ENCODE data around the gene POLR1B. TPM values are rescaled to one million over a fixed set of nuclear protein-coding genes. Genes with fewer than 3 reads are reported as not detected.
"Not testable (repeated sequence)": the region's sequence is repeated elsewhere in the genome, so short reads cannot be mapped to it uniquely, and the experiment has no call there.

POLR1B gene
- total RNA-seq, 1 donor from 2014 or later: 28.8 TPM

DNA sequence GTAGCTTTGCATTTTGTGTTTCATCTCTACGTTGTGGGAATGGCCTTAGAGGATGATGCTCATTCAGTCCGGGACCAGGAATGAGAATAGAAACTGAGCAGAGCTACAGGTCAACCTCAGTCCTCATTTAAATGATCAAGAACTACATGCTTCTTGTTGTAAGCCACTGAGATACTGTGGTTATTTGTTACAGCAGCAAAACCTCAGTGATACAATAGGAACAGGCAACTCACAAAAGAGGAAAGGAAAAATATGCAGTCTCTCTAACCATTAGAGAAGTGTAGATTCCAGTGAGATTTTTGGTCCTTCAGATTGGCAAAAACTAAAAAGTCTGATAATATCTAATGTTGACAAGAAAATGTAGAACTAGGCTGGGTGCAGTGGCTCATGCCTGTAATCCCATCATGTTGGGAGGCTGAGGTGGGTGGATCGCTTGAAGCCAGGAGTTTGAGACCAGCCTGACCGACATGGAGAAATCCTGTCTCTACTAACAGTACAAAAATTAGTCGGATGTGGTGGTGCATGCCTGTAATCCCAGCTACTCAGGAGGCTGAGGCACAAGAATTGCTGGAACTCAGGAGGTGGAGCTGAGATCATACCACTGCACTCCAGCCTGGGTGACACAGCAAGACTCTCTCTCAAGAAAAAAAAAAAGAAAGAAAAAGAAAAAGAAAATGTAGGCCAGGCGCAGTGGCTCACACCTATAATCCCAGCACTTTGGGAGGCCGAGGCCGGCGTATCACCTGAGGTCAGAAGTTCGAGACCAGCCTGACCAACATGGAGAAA is 55.5 kb downstream of the POLR1B start:
- DNase-seq (ENCODE audit: low read depth, low spot score): no peak

DNA sequence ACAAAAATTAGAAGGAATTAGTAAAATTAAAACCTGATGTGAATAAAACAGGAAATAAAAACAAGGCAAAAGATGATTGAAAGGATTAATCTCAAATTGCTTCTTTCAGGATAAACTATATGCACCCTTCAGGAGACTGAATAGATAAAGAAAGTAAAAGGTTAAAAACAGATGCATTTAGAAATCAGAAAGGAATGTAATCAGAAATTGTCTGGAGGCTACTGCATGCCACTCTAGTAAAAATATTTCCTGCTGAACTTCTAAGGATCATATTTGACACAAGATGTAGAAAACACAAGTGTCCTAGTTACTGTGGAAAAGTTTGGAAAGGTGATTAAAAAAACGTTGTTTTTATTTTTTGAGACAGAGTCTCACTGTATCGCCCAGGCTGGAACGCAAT is 58.4 kb downstream of the POLR1B start:
- DNase-seq (ENCODE audit: low read depth, low spot score): no peak

DNA sequence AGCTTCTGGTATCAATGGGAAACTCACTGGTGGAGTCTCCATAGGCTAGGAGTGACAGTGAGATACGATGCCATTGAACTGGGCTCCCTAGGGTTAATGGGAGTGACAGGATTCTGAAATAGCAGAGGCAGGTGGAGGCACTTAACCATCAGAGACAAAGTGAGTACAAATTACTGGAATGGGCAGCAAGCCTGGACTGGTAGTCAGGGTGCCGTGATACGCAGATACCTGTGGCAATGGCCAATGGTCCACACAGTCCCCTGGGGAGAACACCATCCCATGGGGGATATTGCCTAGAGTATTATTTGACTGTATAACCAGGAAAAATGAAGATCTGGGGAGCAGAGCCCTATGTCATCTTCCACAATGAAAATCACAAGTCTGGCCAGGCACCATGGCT is 59.5 kb downstream of the POLR1B start:
- DNase-seq (ENCODE audit: low read depth, low spot score): no peak

DNA sequence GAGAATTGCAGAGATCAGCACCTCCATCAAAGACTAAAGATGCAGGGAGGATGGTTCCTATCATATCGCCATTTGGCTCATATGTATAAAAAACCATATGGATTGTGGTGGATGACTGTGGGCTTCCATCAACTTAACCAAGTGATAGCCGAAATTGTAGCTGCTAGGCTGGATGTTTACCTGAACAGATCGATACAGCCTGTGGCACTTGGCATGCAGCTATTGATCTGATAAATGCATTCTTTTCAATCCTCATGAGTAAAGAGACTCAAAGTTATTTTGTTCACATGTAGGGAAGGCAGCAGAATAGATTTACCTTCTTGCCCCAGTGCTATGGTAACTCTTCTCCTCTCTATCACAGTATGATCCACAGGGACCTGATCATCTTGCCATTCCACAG is 60.7 kb downstream of the POLR1B start:
- no peak for DNase-seq (ENCODE audit: low read depth, low spot score)

DNA sequence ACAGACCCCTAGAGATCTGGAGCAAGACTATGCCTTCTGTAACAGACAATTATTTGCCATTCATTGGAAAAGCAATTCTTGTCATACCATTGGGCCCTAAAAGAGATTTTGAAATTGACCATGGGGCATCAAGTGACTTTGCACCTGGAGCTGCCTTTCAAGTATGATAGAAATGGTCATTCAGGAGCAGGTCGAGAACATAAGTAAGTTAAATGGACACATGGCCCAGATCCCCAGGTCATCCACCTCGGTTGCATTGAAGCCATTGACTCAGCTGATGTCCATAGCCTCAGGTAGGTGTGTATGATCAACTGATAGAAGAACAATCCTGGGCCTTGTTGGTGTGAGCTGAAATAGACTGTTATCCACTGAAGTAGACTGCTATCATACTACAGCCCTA is 61.5 kb downstream of the POLR1B start:
- no peak for DNase-seq (ENCODE audit: low read depth, low spot score)

DNA sequence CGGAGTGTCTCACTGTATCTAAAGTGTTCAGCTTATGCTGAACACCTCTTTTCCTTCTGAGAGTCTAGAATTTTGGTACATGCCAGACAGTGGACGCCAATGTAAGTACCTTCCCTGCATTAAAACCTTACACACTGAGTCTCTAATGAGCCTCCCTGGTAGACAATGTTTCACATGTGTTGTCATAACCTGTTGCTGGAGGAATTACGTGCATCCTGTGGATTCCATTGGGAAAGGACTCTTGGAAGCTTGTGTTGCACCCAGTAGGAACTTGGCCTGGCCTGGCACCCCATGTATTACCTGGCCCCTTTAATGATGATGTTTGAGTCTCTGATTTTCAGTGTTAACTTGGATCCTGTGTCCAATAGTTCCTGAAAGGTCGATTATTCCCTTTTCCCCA is 62.7 kb downstream of the POLR1B start:
- DNase-seq (ENCODE audit: low read depth, low spot score): no peak

DNA sequence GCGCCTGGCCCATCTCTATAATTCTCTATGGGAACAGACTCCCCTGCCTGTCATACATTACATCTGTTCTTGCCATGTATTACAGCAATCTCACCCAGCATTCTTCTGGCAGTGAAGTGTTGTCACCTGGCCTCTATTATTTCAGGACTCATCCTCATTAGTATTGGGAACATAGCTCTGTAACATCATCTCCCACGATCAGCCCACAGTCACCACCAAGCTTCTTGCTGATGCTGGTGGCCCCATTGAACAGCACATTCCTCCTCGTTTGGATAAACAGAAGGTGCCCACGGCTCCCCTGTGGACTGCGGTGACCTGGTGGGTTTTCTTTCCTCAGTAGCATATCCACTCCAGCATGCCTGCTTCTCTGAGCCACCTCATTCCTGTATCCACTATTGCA is 63.7 kb downstream of the POLR1B start:
- DNase-seq (ENCODE audit: low read depth, low spot score): no peak

DNA sequence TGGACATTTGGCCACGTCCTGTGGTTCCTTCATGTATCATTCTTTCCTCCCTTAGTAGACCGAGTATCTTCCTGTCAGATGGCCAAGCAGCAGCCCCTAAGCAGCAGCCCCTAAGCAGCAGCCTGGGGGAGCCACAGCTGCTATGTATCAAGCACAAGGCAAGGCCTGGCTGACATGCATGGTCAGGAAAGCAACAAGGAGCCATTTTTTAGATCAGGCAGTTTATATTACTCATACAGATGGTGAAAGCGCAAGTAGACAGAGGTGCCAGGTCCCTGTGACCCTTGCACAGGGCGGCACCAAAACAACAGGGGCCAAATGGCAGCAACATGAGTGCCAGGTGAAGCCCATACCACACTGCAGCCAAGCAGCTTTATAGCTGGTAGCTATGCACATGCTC is 64.3 kb downstream of the POLR1B start:
- DNase-seq (ENCODE audit: low read depth, low spot score): no peak

DNA sequence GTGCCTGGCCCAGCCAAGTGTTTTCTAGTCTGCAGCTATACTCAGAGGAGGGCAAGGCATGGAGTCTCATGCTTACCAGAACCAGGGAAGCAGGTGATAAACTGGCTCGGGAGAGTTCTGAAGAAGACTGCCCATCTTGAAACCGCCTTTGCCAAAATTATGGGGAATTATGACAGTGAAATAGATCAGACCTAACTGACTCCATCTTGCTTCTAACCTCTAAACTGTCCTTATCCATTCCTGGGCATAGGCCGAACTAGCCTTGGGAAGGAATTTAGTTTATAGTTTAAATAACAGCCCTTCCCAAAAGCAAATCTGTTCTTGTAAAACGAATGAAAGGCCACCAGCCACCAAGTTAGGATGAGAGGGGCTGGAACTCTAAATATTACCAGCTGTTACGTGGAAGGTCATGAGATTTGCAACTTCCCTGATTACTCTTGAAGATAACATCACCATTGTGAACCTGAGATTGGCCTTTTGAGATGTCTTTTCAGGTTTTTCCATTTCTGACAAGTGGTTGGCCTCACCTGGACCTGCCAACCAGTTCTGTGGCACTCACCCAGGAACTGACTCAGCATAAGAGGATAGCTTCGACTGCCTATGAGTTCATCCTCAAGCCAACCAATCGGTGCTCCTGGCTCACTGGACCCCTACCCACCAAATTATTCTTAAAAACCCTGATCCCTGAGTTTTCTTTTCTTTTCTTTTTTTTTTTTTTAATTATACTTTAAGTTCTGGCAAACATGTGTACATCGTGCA is 65.6 kb downstream of the POLR1B start:
- no peak for DNase-seq (ENCODE audit: low read depth, low spot score)

DNA sequence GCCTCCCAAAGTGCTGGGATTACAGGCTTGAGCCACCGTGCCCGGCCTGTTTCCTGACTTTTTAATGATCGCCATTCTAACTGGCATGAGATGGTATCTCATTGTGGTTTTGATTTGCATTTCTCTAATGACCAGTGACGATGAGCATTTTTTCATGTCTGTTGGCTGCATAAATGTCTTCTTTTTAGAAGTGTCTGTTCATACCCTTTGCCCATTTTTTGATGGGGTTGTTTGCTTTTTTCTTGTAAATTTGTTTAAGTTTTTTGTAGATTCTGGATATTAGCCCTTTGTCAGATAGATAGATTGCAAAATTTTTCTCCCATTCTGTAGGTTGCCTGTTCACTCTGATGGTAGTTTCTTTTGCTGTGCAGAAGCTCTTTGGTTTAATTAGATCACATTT is 67.1 kb downstream of the POLR1B start:
- DNase-seq (ENCODE audit: low read depth, low spot score): not testable (repeated sequence)

DNA sequence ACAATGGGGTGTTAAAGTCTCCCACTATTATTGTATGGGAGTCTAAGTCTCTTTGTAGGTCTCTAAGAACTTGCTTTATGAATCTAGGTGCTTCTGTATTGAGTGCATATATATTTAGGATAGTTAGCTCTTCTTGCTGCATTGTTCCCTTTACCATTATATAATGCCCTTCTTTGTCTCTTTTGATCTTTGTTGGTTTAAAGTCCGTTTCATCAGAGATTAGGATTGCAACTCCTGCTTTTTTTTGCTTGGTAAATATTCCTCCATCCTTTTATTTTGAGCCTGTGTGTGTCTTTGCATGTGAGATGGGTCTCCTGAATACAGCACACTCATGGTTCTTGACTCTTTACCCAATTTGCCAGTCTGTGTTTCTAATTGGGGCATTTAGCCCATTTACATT is 70.0 kb downstream of the POLR1B start:
- not testable (repeated sequence) for DNase-seq (ENCODE audit: low read depth, low spot score)

DNA sequence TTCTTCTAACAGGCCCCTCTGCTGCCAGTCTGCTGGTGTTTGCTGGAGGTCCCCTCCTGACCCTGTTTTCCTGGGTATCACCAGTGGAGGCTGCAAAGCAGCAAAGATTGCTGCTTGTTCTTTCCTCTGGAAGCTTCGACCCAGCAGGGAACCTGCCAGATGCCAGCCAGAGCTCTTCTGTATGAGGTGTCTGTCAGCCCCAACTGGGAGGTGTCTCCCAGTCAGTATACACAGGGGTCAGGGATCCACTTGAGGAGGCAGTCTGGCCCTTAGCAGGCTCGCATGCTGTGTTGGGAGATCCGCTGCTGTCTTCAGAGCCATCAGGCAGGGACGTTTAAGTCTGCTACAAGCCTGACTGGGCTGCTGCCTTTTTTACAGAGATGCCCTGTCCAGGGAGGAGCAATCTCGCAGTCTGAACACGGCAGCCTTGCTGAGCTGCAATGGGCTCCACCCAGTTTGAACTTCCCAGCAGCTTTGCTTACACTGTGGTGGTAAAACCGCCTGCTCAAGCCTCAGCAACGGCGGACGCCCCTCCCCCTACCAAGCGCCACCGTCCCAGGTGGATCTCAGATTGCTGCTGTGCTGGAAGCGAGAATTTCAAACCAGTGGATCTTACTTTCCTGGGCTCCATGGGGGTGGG is 72.1 kb downstream of the POLR1B start:
- no peak for DNase-seq (ENCODE audit: low read depth, low spot score)

DNA sequence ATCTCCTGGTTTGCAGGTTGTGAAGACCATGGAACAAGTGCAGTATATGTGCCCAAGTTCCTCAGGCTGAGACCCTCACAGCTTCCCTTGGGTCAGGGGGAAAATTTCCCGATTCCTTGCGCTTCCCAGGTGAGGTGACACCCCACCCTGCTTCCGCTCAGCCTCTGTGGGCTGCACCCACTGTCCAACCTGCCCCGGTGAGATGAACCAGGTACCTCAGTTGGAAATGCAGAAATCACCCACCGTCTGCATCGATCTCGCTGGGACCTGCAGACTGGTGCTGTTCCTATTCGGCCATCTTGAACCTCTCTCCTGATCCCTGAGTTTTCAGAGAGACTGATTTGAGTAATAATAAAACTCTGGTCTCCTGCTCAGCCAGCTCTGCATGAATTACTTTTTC is 72.8 kb downstream of the POLR1B start:
- DNase-seq (ENCODE audit: low read depth, low spot score): no peak

DNA sequence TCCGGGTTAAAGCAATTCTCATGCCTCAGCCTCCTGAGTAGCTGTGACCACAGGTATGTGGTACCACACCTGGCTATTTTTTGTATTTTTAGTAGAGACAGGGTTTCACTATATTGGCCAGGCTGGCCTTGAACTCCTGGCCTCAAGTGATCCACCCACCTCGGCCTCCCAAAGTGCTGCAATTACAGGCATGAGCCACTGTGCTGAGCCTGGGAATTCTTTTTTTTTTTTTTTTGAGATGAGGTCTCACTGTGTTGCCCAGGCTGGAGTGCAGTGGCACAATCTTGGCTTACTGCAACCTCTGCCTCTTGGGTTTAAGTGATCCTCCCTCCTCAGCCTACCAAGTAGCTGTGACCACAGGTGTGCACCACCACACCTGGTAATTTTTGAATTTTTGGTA is 73.5 kb downstream of the POLR1B start:
- not testable (repeated sequence) for DNase-seq (ENCODE audit: low read depth, low spot score)

DNA sequence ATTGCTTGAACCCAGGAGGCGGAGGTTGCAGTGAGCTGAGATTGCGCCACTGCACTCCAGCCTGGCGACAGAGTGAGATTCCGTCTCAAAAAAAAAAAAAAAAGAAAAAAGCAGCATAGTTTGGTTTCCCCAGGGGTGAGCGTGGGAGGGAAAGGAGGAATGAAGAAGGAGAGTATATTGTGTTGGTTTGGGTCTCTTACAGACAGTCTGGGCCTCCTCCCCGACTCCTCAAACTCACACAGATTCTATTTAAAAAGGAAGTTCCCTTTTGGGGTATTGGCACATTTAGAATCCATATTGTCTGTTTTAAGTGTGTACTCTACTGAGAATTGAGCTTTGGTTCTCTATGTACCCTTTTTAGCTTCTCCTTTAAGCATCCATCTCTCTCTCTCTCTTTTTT is 76.1 kb downstream of the POLR1B start:
- DNase-seq (ENCODE audit: low read depth, low spot score): no peak

DNA sequence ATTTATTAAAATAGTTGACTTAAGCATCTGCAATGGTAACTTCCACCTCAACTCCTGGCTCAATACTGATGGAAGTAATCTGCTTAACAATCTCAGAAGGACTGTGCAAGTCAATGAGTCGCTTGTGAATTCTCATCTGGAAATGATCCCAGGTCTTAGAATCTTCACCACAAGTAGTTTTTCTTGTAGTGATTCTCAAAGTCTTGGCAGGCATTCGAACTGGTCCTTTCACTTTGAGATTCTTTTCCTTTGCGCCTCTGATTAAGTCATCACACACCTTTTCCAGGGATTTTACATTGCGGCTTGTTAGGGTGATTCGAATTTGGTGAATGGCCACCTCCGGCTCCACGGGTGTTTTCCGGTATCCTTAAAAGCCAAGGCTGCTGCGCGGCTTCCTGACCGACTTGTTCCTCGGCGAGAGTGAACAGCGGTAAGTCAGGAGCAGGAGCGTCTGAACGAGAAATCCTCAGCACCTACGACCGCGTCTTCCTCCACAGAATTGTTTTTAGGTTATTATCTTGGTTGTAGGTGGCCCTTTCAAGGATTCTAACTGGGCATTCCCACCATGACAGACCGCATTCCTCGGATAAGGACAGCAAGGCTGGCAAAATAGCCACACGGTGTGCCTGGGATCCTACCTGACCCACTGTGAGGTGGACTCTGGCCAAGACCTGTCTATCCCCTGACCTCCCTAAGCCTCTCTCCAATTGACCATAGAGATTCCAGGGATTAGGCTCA is 79.7 kb downstream of the POLR1B start:
- DNase-seq (ENCODE audit: low read depth, low spot score): no peak

DNA sequence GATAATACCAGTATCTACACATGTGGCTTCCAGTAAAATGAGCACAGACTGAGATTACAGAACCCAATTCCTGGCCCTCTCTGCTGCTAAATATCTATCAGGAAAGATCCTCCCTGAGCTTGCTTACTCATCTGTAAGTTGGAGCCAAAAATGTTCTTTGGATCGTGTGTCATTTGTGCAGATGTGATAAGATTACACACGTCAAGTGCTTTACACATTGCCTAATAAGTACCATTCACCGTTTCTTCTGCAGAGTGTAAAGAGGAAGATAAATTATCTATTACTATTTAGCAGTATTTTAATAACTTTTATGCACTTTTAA is 80.2 kb downstream of the POLR1B start:
- DNase-seq (ENCODE audit: low read depth, low spot score): no peak

DNA sequence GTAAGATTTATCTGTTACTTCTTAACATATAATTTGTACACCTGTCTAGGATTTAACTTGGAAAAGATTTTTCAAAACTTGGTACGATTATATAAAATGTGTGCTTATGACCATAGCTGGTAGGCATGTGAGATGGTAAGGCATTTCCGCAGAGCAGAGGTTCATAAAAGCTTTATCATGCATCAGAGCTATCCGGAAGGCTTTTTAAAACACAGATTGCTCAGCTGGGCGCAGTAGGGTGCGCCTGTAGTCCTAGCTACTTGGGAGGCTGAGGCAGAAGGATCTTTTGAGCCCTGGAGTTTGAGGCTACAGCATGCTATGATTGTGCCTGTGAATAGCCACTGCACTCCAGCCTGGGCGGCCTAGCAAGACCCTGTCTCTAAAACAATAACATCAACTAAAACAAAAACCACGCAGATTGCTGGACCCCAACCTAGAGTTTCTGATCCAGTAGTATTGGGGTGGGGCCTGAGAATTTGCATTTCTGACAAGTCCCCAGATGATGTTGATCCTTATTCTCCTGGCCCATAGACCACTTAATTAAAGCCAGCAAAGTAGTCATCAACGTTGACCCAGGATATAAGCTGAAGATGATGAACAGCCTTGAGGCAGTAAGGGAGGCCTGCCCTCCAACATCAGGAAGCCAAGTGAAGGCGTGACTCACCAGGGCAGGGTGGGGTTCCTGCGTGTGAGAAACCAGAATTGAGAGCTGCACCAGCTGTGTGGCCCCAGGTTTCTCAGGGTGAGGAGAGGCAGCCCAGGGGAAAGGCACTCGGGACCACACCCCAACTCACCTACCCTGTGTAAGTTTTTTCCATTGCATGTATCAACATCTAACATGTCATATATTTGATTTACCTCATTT is 81.9 kb downstream of the POLR1B start:
- no peak for DNase-seq (ENCODE audit: low read depth, low spot score)

DNA sequence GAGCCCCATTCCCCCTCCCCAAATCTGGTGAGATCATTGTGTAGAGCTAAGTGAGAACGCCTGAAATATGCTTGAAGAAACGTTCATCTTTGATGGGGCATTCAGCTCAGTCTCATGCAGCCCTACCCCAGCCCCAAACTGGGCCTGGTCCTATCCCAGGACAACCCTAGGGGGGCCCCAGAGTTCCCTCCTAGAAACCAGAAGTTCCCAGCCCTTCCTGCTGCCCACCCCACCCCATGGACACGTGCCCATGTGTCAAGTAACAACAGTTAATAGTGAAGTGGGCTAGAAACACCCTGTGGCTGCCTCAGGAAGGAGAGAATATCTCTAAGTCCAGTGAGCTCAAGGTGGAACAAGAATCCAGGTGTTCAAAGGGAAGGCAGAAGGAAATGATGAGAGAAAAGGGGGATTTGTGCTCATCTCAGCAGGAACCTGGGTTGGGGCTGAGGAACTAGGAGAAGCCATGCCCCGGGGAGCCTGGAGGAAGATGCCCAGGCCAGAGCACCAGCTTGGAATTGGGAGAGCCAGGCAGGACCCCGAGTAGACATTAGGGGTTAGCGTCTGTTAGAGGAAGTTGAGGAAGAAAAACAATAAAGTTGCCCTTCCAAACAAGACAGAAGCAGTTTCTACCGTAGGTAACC is 83.3 kb downstream of the POLR1B start:
- no peak for DNase-seq (ENCODE audit: low read depth, low spot score)

DNA sequence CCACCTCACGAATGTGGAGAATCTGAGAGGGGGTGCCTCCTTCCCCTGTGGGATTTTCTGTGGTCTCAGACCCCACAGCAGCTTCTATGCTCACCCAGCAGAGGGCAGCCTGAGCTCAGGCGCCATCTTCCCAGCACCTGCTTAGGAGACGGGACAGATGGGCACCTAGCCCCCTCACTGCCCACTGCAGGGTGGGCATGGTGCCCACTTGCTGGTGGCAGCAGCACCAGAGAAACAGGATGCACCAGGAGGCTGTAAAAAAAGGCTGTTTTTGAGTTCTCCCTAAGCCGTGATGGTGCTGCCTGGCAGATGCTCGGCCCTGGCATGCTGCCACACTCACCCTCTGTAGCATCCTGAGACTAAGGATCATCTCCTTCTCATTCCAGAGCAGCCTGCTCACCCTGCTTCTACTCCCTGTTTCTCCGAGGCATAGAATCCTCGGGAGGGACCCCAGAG is 84.4 kb downstream of the POLR1B start:
- peak; percentile 36 for DNase-seq (ENCODE audit: low read depth, low spot score)

All from pulmonary artery endothelial cell (primary cell).